ENCODE data around the gene GP1BA.

The GP1BA gene

GRCh38 chr17:4942760-4943508, 10.9 kb downstream of the GP1BA start:
- POLR2A ChIA-PET, result interaction anchor here (3.6 kb wide), 1 partner anchor 24 kb away, joined by 14 read pairs; the partner anchor contains the start of gene SPAG7
- CTCF ChIA-PET, result no interaction called here
- TF ChIP-seq SP1 (IDR thresholded peaks at IDR 0.05) (no peak), SUZ12 (IDR thresholded peaks at IDR 0.05) (no peak), ZNF384 (IDR thresholded peaks at IDR 0.05) (no peak), TARDBP (IDR thresholded peaks at IDR 0.05) (no peak), BHLHE40 (IDR thresholded peaks at IDR 0.05; ENCODE audit: borderline replicate concordance) (no peak), LEF1 (IDR thresholded peaks at IDR 0.05; ENCODE audit: borderline replicate concordance) (no peak), FOXK2 (IDR thresholded peaks at IDR 0.05) (no peak), ARNT (IDR thresholded peaks at IDR 0.05) (no peak), FOXA1 (IDR thresholded peaks at IDR 0.05) (no peak), PKNOX1 (IDR thresholded peaks at IDR 0.05) (no peak), L3MBTL2 (conservative IDR thresholded peaks at IDR 0.05) (no peak), ELF4 (IDR thresholded peaks at IDR 0.05) (no peak), HDGF (IDR thresholded peaks at IDR 0.05; ENCODE audit: borderline replicate concordance) (no peak)
- no peak for DNase-seq (ENCODE audit: extremely low spot score)

GRCh38 chr17:4944163-4944553, 12.1 kb downstream of the GP1BA start:
- TF ChIP-seq TARDBP (IDR thresholded peaks at IDR 0.05), result no peak
- TF ChIP-seq ELF4 (IDR thresholded peaks at IDR 0.05), result no peak
- no peak for TF ChIP-seq FOXA1 (IDR thresholded peaks at IDR 0.05)
- TF ChIP-seq ARNT (IDR thresholded peaks at IDR 0.05), result no peak
- TF ChIP-seq NFRKB (IDR thresholded peaks at IDR 0.05), result no peak
- TF ChIP-seq CTBP1 (IDR thresholded peaks at IDR 0.05; ENCODE audit: borderline replicate concordance), result no peak
- no peak for DNase-seq (ENCODE audit: extremely low spot score)
- ChIA-PET POLR2A (interaction anchor here (1.5 to 3.6 kb wide), 2 partner anchors 22 to 23 kb away, joined by 3 to 14 read pairs; partner anchors contain the start of gene SPAG7), CTCF (no interaction called here)

GRCh38 chr17:4944554-4945175, 12.6 kb downstream of the GP1BA start:
- ChIA-PET POLR2A (interaction anchor here (1.5 to 3.6 kb wide), 2 partner anchors 21 to 23 kb away, joined by 3 to 14 read pairs; partner anchors contain the start of gene SPAG7), CTCF (interaction anchor here (1.0 kb wide), 1 partner anchor 43 kb away, joined by 3 read pairs; the partner anchor contains the start of gene CAMTA2)
- no peak for TF ChIP-seq LEF1 (IDR thresholded peaks at IDR 0.05; ENCODE audit: borderline replicate concordance)
- TF ChIP-seq BHLHE40 (IDR thresholded peaks at IDR 0.05; ENCODE audit: borderline replicate concordance), result no peak
- no peak for TF ChIP-seq FOXK2 (IDR thresholded peaks at IDR 0.05)
- TF ChIP-seq L3MBTL2 (conservative IDR thresholded peaks at IDR 0.05), result no peak
- no peak for TF ChIP-seq SP1 (IDR thresholded peaks at IDR 0.05)
- TF ChIP-seq CTBP1 (IDR thresholded peaks at IDR 0.05; ENCODE audit: borderline replicate concordance), result no peak
- TF ChIP-seq HDGF (IDR thresholded peaks at IDR 0.05; ENCODE audit: borderline replicate concordance), result no peak
- TF ChIP-seq TARDBP (IDR thresholded peaks at IDR 0.05), result no peak
- TF ChIP-seq ZNF384 (IDR thresholded peaks at IDR 0.05), result no peak
- DNase-seq (ENCODE audit: extremely low spot score), result no peak

GRCh38 chr17:4945176-4945943, 13.3 kb downstream of the GP1BA start:
- DNase-seq (ENCODE audit: extremely low spot score), result no peak
- no peak for TF ChIP-seq LEF1 (IDR thresholded peaks at IDR 0.05; ENCODE audit: borderline replicate concordance)
- TF ChIP-seq FOXM1 (IDR thresholded peaks at IDR 0.05; ENCODE audit: borderline replicate concordance), result no peak
- peak; percentile 9; the same call in 1 of the 2 replicates for TF ChIP-seq ELF4 (IDR thresholded peaks at IDR 0.05)
- ChIA-PET CTCF (interaction anchor here (1.0 to 1.5 kb wide), 2 partner anchors 42 kb away, joined by 3 read pairs; partner anchors contain the start of genes CAMTA2 and CHRNE), POLR2A (interaction anchor here (1.5 to 3.6 kb wide), 3 partner anchors 20 to 36 kb away, joined by 3 to 14 read pairs (median 7); partner anchors contain the start of gene SPAG7)

GRCh38 chr17:4945944-4946280, 13.8 kb downstream of the GP1BA start:
- DNase-seq (ENCODE audit: extremely low spot score), result no peak
- ChIA-PET CTCF (interaction anchor here (1.0 to 1.5 kb wide), 2 partner anchors 42 to 43 kb away, joined by 3 read pairs; partner anchors contain the start of genes CAMTA2 and CHRNE), POLR2A (interaction anchor here (2.4 to 3.6 kb wide), 3 partner anchors 21 to 37 kb away, joined by 7 to 65 read pairs (median 14); partner anchors contain the start of gene SPAG7)
- TF ChIP-seq FOXK2 (IDR thresholded peaks at IDR 0.05), result no peak
- no peak for TF ChIP-seq ELF4 (IDR thresholded peaks at IDR 0.05)
- no peak for TF ChIP-seq NFRKB (IDR thresholded peaks at IDR 0.05)
- peak; percentile 8; the same call in 1 of the 2 replicates for TF ChIP-seq PKNOX1 (IDR thresholded peaks at IDR 0.05)
- TF ChIP-seq CTBP1 (IDR thresholded peaks at IDR 0.05; ENCODE audit: borderline replicate concordance), result no peak

- TF ChIP-seq FOXK2 (IDR thresholded peaks at IDR 0.05), result no peak
- no peak for TF ChIP-seq TARDBP (IDR thresholded peaks at IDR 0.05)
- TF ChIP-seq PKNOX1 (IDR thresholded peaks at IDR 0.05), result no peak
- TF ChIP-seq ARNT (IDR thresholded peaks at IDR 0.05), result no peak
- TF ChIP-seq ELF4 (IDR thresholded peaks at IDR 0.05), result no peak
- TF ChIP-seq BHLHE40 (IDR thresholded peaks at IDR 0.05; ENCODE audit: borderline replicate concordance), result no peak
- no peak for TF ChIP-seq FOXA1 (IDR thresholded peaks at IDR 0.05)
- no peak for TF ChIP-seq CTBP1 (IDR thresholded peaks at IDR 0.05; ENCODE audit: borderline replicate concordance)
- TF ChIP-seq HDGF (IDR thresholded peaks at IDR 0.05; ENCODE audit: borderline replicate concordance), result no peak
- no peak for TF ChIP-seq NFRKB (IDR thresholded peaks at IDR 0.05)
- TF ChIP-seq FOXM1 (IDR thresholded peaks at IDR 0.05; ENCODE audit: borderline replicate concordance), result no peak
- no peak for TF ChIP-seq ZNF384 (IDR thresholded peaks at IDR 0.05)
- TF ChIP-seq LEF1 (IDR thresholded peaks at IDR 0.05; ENCODE audit: borderline replicate concordance), result no peak
- no peak for TF ChIP-seq SUZ12 (IDR thresholded peaks at IDR 0.05)
- no peak for TF ChIP-seq SP1 (IDR thresholded peaks at IDR 0.05)
- ChIA-PET POLR2A (interaction anchor here (2.4 to 3.3 kb wide), 2 partner anchors 20 to 37 kb away, joined by 7 to 65 read pairs; partner anchors contain the start of gene SPAG7), CTCF (interaction anchor here (1.5 kb wide), 1 partner anchor 43 kb away, joined by 3 read pairs; the partner anchor contains the start of gene CHRNE)
- no peak for DNase-seq (ENCODE audit: extremely low spot score)
Observed at GRCh38 chr17:4946312-4946976, 14.4 kb downstream of the GP1BA start.
